CD4-positive, alpha-beta T cell (primary cell): Measurements from ENCODE around the gene LMO7. TPM values are rescaled to one million over a fixed set of nuclear protein-coding genes. Genes with fewer than 3 reads are reported as not detected.

Experiments
- ATAC-seq: fragments of 200-7000 bp; cut with Tn5 transposase; one replicate; pipeline ENCODE4 v1.10.0; 2022; ENCODE audit warnings: mild to moderate bottlenecking; ENCODE audit not compliant: poor library complexity
- CTCF ChIA-PET: fragments of 350-600 bp; sonication (Branson Sonifier 250); formaldehyde crosslinking; loops from one replicate; lab custom pipeline; 2021; ENCODE audit warnings: antibody characterized with exemption, inconsistent platforms; lab: Charles Lee
- POLR2A ChIA-PET: fragments of 350-600 bp; sonication (Branson Sonifier 250); formaldehyde crosslinking; loops from one replicate; lab custom pipeline; 2021; ENCODE audit warnings: antibody characterized with exemption, inconsistent platforms; lab: Charles Lee
- DNase-seq, 14 experiments: peaks; one replicate each; pipeline ENCODE4 v3.0.0-alpha.2; 2013 to 2020; ENCODE audit warnings: mixed read lengths in 2 of 14
- H3K27ac ChIP-seq, 2 donors: one replicate each; pipeline versions ENCODE4 v1.5.1 to v1.7.0; 2013; ENCODE audit warnings: low read length in 2 of 2, low read depth in 1 of 2, mild to moderate bottlenecking in 1 of 2
- H3K27me3 ChIP-seq, 2 experiments: 1 replicate in 1 of 2; 2 replicates in 1 of 2; pipeline versions ENCODE4 v1.6.1 to v1.7.0; 2013; ENCODE audit warnings: low read length in 2 of 2, control low read depth in 1 of 2, mild to moderate bottlenecking in 1 of 2, moderate library complexity in 1 of 2; ENCODE audit not compliant: insufficient read depth in 2 of 2, control insufficient read depth in 1 of 2
- H3K36me3 ChIP-seq: one replicate; pipeline ENCODE4 v1.6.1; 2013; ENCODE audit warnings: low read length, control low read depth; ENCODE audit not compliant: insufficient read depth
- H3K4me1 ChIP-seq: one replicate; pipeline ENCODE4 v1.6.1; 2013; ENCODE audit warnings: low read length, control low read depth; ENCODE audit not compliant: insufficient read depth
- H3K4me3 ChIP-seq: one replicate; pipeline ENCODE4 v1.5.1; 2013; ENCODE audit warnings: mild to moderate bottlenecking, low read length, moderate library complexity
- H3K9me3 ChIP-seq, 2 experiments: 1 replicate in 1 of 2; 2 replicates in 1 of 2; pipeline versions ENCODE4 v1.6.1 to v1.7.0; 2013; ENCODE audit warnings: low read length in 2 of 2, mild to moderate bottlenecking in 2 of 2, control low read depth in 1 of 2, moderate library complexity in 1 of 2; ENCODE audit not compliant: control insufficient read depth in 1 of 2, insufficient read depth in 1 of 2
- H3K27ac Mint-ChIP-seq: one replicate; pipeline ENCODE4 v1.8.0; 2020; ENCODE audit warnings: mixed read lengths
- H3K27me3 Mint-ChIP-seq: one replicate; pipeline ENCODE4 v1.8.0; 2021; ENCODE audit warnings: mixed read lengths
- H3K36me3 Mint-ChIP-seq: one replicate; pipeline ENCODE4 v1.8.0; 2021; ENCODE audit warnings: low read depth, mixed read lengths
- H3K4me1 Mint-ChIP-seq: one replicate; pipeline ENCODE4 v1.8.0; 2021; ENCODE audit warnings: low read depth, mixed read lengths
- H3K4me3 Mint-ChIP-seq: one replicate; pipeline ENCODE4 v1.8.0; 2020; ENCODE audit warnings: mild to moderate bottlenecking, mixed read lengths
- H3K9me3 Mint-ChIP-seq: one replicate; pipeline ENCODE4 v1.8.0; 2020; ENCODE audit warnings: mixed read lengths
- CTCF ChIP-seq: fragments of 200-600 bp; IDR thresholded peaks from one replicate; pipeline ENCODE4 v1.8.0; 2022; ENCODE audit warnings: antibody characterized with exemption, mild to moderate bottlenecking
- intact Hi-C, 2 experiments: fragments of 100-400 bp; cut with DNase I in 1 of 2; cut with micrococcal nuclease in 1 of 2; formaldehyde crosslinking; loops; one replicate each; pipeline versions ENCODE4 v1.15.1 to v1.9.0; 2023 to 2025; cut with DNase I, micrococcal nuclease
- total RNA-seq, 174 experiments: library from RNA in 2 of 174; stranded (reverse) in 2 of 174; gene quantifications; one replicate each; pipeline ENCODE4 v1.2.3 and lab custom pipeline; 2021 to 2026

The LMO7 gene
- total RNA-seq, 2 experiments from 2014 or later: 35.2 to 36.3 TPM

- ChIA-PET CTCF (no interaction called here), POLR2A (no interaction called here)
- Histone ChIP-seq H3K4me3 (no peak overlapping the region), H3K4me1 (no peaks in the 10 kb centered on the region), H3K9me3 (no peaks in the 10 kb centered on the region), H3K27me3 (no peaks in the 10 kb centered on the region), H3K27ac (no peak overlapping the region), H3K36me3 (peaks cover 13% of the 10 kb centered on the region)
- H3K4me1 Mint-ChIP-seq: peaks cover 14% of the 10 kb centered on the region
- no peaks in the 10 kb centered on the region for H3K9me3 Mint-ChIP-seq
- no peaks in the 10 kb centered on the region for H3K27me3 Mint-ChIP-seq
- ATAC-seq (no peak), DNase-seq (no peak)
- intact Hi-C loops: no loop called here
- no peak overlapping the region for H3K4me3 Mint-ChIP-seq
- H3K36me3 Mint-ChIP-seq: peaks cover 23% of the 10 kb centered on the region
- TF ChIP-seq CTCF: no peak
- no peak overlapping the region for H3K27ac Mint-ChIP-seq
Measured at GRCh38 chr13:75628801-75629200, 7.3 kb upstream of the LMO7 start.

- Mint-ChIP-seq H3K27ac (peak overlapping the region; percentile 68), H3K36me3 (no peaks in the 10 kb centered on the region), H3K4me3 (peak overlapping the region; percentile 69), H3K4me1 (peaks cover 24% of the 10 kb centered on the region), H3K9me3 (no peaks in the 10 kb centered on the region), H3K27me3 (peaks cover 10% of the 10 kb centered on the region)
- POLR2A ChIA-PET: interaction anchor here (0.9 to 1.3 kb wide), 2 partner anchors 102 to 307 kb away, joined by 3 to 4 read pairs; no protein-coding TSS in a partner anchor
- CTCF ChIA-PET: interaction anchor here (1.5 kb wide), 1 partner anchor 14 kb away, joined by 4 read pairs; no protein-coding TSS in a partner anchor
- Histone ChIP-seq H3K4me1 (peaks cover 15% of the 10 kb centered on the region), H3K4me3 (no peak overlapping the region), H3K27me3 (no peaks in the 10 kb centered on the region), H3K36me3 (peaks cover under 1% of the 10 kb centered on the region), H3K9me3 (no peaks in the 10 kb centered on the region), H3K27ac (no peak overlapping the region)
- DNase-seq (no peak), ATAC-seq (no peak)
- intact Hi-C loops: no loop called here
- no peak for TF ChIP-seq CTCF
Measured at GRCh38 chr13:75633285-75633684, 2.8 kb upstream of the LMO7 start.

GRCh38 chr13:75635101-75635827, 866 bp upstream of the LMO7 start:
- ChIA-PET POLR2A (interaction anchor here (0.7 to 1.1 kb wide), 2 partner anchors 59 to 96 kb away, joined by 3 read pairs; no protein-coding TSS in a partner anchor), CTCF (no interaction called here)
- DNase-seq: peak in 7 of 14 experiments; percentile 2 to 50 (median 24)
- Histone ChIP-seq H3K27ac (no peak overlapping the region), H3K4me3 (peak overlapping the region; percentile 37), H3K4me1 (peaks cover 15% of the 10 kb centered on the region), H3K36me3 (no peaks in the 10 kb centered on the region), H3K9me3 (no peaks in the 10 kb centered on the region), H3K27me3 (no peaks in the 10 kb centered on the region)
- Mint-ChIP-seq H3K27ac (peak overlapping the region; percentile 84), H3K27me3 (peaks cover 10% of the 10 kb centered on the region), H3K36me3 (no peaks in the 10 kb centered on the region), H3K4me3 (peak overlapping the region; percentile 90), H3K9me3 (no peaks in the 10 kb centered on the region), H3K4me1 (peaks cover 24% of the 10 kb centered on the region)
- intact Hi-C loops: loop anchor here in 1 of 2 experiments (5.0 kb wide), 2 partner anchors 83 to 1252 kb away; partner anchors contain the start of gene KCTD12
- ATAC-seq: no peak
- TF ChIP-seq CTCF: no peak
